ENCODE measurements around the gene DLGAP1.

DNA sequence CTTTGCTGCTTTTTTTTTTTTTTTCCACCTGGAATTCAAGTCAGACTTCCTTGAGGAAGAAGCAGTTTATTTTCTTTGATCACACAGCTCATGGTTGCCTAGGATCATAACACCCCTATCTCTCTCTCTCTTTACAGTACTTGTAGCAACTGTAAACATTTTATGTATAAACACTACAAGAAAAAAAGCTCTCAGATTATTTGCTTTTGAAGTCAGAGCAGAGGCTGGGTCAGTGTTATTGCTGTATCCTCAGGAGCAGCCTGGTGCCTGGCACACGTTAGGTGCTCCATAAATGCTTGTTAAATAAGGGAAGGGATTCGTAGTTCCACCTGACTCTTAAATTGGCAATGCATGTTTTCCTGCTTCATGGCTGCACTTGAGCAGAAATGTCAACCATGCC lies 783.9 kb downstream of the DLGAP1 start:
- TF ChIP-seq, protein P1, sequence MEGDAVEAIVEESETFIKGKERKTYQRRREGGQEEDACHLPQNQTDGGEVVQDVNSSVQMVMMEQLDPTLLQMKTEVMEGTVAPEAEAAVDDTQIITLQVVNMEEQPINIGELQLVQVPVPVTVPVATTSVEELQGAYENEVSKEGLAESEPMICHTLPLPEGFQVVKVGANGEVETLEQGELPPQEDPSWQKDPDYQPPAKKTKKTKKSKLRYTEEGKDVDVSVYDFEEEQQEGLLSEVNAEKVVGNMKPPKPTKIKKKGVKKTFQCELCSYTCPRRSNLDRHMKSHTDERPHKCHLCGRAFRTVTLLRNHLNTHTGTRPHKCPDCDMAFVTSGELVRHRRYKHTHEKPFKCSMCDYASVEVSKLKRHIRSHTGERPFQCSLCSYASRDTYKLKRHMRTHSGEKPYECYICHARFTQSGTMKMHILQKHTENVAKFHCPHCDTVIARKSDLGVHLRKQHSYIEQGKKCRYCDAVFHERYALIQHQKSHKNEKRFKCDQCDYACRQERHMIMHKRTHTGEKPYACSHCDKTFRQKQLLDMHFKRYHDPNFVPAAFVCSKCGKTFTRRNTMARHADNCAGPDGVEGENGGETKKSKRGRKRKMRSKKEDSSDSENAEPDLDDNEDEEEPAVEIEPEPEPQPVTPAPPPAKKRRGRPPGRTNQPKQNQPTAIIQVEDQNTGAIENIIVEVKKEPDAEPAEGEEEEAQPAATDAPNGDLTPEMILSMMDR (IDR thresholded peaks at IDR 0.05) = no peak
- no peak for TF ChIP-seq EZH2 (IDR thresholded peaks at IDR 0.05; ENCODE audit: borderline replicate concordance, insufficient read depth, low read depth, low read length, poor library complexity, severe bottlenecking)
